ENCODE measurements around the gene PDGFA.

PDGFA gene

GRCh38 chr7:473870-474604, 45.6 kb downstream of the PDGFA start:
- no peak for DNase-seq (ENCODE audit: low read depth)

GRCh38 chr7:473211-473734, 46.4 kb downstream of the PDGFA start:
- DNase-seq (ENCODE audit: low read depth) = no peak

- no peak for DNase-seq (ENCODE audit: low read depth)
These were observed 47.0 kb downstream of the PDGFA start for GRCh38 chr7:472640-472957.

- DNase-seq (ENCODE audit: low read depth) = no peak
These were observed 47.6 kb downstream of the PDGFA start for GRCh38 chr7:471866-472639.

GRCh38 chr7:471191-471865, 48.3 kb downstream of the PDGFA start:
- DNase-seq (ENCODE audit: low read depth) = no peak

- DNase-seq (ENCODE audit: low read depth) = no peak
These were observed 50.1 kb downstream of the PDGFA start for GRCh38 chr7:469563-469961.

GRCh38 chr7:468681-469562, 50.7 kb downstream of the PDGFA start:
- DNase-seq (ENCODE audit: low read depth) = no peak

- DNase-seq (ENCODE audit: low read depth) = no peak
These were observed 51.6 kb downstream of the PDGFA start for GRCh38 chr7:467856-468545.

GRCh38 chr7:467393-467828, 52.2 kb downstream of the PDGFA start:
- no peak for DNase-seq (ENCODE audit: low read depth)

- DNase-seq (ENCODE audit: low read depth) = no peak
These were observed 53.0 kb downstream of the PDGFA start for GRCh38 chr7:466465-467191.

- DNase-seq (ENCODE audit: low read depth) = no peak
These were observed 53.8 kb downstream of the PDGFA start for GRCh38 chr7:465710-466400.

GRCh38 chr7:464454-465401, 54.9 kb downstream of the PDGFA start:
- DNase-seq (ENCODE audit: low read depth) = no peak

GRCh38 chr7:463817-464453, 55.7 kb downstream of the PDGFA start:
- no peak for DNase-seq (ENCODE audit: low read depth)

GRCh38 chr7:463362-463781, 56.3 kb downstream of the PDGFA start:
- no peak for DNase-seq (ENCODE audit: low read depth)

- no peak for DNase-seq (ENCODE audit: low read depth)
These were observed 57.2 kb downstream of the PDGFA start for GRCh38 chr7:462173-463103.

GRCh38 chr7:461453-462172, 58.0 kb downstream of the PDGFA start:
- no peak for DNase-seq (ENCODE audit: low read depth)

GRCh38 chr7:461117-461452, 58.6 kb downstream of the PDGFA start:
- no peak for DNase-seq (ENCODE audit: low read depth)

All from stimulated activated CD8-positive, alpha-beta memory T cell treated with anti-CD3 and anti-CD28 coated beads, Interleukin-7, amount 100 ng/mL, for 24 hours (primary cell).